ENCODE data around the gene STAM2. TPM values are rescaled to one million over a fixed set of nuclear protein-coding genes. Genes with fewer than 3 reads are reported as not detected.

The STAM2 gene
- total RNA-seq, 1 donor from 2014 or later, result 63.6 TPM

DNA sequence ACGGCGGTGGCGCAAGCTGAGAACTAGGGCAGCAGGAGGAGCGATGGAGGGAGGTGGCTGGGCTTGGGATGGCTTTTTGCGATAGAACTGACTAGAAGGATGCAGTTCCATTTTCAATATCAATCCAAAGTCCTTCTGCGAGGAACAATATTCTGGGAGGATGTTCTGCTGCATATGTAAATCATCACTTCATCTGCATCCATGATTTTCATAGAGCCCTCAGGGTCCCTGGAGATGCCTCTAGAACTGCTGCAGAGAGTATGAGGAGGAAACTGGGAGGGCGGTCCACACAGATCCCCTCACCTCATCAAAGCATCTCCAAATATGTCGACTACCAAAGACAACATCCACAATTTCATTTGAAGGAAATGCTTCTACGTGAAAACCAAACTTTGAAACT lies 97.5 kb downstream of the STAM2 start:
- FAIRE-seq (no peak), DNase-seq (ENCODE audit: low spot score in 2 of 2) (no peak)

DNA sequence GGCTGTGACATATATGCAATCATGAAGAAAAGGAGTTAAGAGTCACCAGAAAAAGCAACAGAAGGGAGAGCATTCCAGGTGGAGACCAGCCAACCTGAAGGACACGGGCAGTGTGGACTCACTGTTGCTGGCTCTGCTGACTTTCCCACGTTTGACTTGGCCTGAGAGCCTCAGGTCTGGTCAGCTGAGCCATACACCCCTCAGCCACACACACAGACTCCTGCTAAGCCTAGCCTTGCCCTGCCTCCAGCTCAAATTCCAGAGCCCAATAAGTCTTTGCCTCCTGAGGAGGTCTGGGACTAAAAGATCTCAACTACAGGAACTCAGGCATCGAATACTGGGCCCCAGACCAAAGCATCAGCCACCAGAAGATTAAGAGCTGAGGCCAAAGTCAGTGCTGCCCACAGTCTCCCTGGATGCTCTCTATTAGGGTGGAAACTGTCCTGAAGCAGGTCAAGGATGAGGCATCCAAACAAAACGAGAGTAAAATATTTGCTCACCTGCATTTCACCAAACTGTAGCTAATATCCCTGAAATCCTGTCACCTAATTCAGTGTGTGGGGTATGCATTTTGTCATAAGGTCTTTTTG lies 100.0 kb downstream of the STAM2 start:
- DNase-seq (ENCODE audit: low spot score in 2 of 2) (no peak), FAIRE-seq (no peak)

DNA sequence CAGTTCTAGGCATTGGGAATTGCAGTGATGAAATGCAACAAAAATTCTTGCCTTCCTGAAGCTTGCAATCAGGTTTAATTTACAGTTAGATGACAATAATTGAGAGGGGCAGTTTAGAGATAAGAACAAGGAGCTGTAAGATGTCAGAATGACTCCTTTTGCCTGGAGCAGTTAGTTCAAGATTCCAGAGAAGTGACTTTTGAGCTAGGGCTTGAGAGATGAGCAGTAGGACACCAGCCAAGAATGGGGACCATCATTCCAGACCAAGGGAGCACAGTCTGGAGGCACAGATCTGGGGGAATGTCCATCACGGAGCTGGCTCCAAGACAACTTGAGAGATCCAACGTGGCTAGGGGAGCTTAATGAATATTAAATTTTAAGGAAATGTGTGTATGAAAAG lies 103.6 kb downstream of the STAM2 start:
- DNase-seq (ENCODE audit: low spot score in 2 of 2) (no peak), FAIRE-seq (no peak)

DNA sequence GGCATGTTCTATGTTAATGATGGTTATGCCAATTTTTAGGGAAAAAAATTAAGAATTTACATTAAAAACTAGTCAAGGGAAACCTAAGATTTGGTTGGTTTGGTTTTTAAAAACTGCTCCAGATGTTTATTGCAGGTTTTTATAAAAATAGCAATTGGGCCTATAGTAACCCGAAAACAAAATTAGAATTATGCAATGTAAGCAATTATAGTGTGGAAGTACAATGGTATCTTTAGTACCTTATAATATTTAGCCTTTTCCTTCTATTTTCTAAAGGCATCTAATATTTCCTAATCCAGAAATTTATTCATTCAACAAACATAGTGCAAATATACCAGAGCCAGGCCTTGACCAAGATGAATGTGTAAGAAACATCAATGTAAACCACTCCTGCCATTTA lies 104.0 kb downstream of the STAM2 start:
- DNase-seq (ENCODE audit: low spot score in 2 of 2), result no peak
- no peak for FAIRE-seq

DNA sequence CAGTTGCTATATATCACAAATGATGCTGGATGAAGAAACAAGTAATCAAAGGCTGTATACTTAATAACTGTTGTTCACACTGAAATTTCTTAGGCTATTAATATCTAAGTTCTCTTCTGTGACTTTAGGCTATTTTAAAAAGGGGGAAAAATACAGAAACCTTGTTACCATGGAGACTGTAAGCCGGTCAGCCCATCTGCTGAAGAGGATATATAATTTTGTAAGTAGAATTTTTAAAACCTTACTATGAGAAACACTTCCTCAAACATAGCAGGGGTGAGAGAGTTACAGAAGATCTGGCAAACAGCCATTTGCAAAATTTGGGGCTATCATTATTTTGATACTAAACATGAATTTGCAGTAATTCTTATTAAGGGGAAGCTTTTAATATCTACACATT lies 104.5 kb downstream of the STAM2 start:
- DNase-seq (ENCODE audit: low spot score in 2 of 2), result no peak
- FAIRE-seq, result no peak

DNA sequence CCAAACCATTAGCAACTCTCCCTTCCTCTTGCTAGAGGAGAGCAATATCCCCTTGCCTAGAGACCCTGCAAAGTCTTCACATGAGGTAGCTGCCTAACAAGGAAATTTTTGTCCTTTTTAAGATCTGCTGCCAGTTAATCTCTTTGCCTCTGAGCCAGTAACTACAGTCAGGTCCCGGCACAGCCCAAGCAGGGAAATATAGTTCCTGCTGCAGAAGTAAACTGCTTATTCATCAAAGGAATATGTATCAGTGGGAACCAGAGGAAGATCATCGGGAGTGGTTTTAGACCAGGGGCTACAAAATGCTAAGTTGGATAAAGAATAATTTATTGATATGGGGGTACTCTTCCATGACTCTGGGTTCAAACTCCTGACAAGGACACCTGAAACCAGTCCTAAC lies 107.3 kb downstream of the STAM2 start:
- FAIRE-seq, result no peak
- no peak for DNase-seq (ENCODE audit: low spot score in 2 of 2)

DNA sequence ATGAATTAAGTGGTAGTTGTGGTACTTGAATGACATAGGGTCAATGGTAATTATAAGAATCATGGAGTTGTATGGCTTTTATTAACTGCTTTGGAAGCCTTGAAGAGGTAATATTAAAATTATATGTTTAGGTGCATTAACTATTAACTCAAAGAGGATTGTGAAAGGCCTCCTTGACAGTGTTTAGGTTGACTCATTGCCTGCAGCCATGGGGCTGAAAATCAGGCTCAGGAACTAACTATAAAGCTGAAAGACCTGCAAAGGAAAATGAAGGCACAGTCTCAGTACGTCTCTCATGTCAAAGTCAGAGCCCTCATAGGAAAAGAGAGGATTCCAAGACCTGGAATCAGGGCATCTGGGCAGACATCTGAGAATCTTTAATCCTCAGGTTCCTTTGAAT lies 107.7 kb downstream of the STAM2 start:
- FAIRE-seq, result no peak

More for the DNA sequence above, 107.7 kb downstream of the STAM2 start:
- DNase-seq (ENCODE audit: low spot score in 2 of 2), result no peak

Small RNAs within 50 kb of the gene (small RNA-seq; reads per million reads assigned to genes)
- not detected for gene RPL30P2

Other genes starting within 250 kb of the STAM2 start
- 42.4 TPM for gene CACNB4, start 76.7 kb downstream of the STAM2 start, total RNA-seq
- 93.8 TPM for gene FMNL2, start 159.4 kb upstream of the STAM2 start, total RNA-seq